ENCODE measurements around the gene ICAM5. TPM values are rescaled to one million over a fixed set of nuclear protein-coding genes. Genes with fewer than 3 reads are reported as not detected.

The ICAM5 gene
- total and polyA plus RNA-seq, 9 of the 15 experiments (the other 6 are each of a cell fraction or from before 2014, with no cell fraction given): 0.10 to 114 (median 13.7) TPM

GRCh38 chr19:10277795-10278589 lies 11.8 kb upstream of the ICAM5 start:
- FAIRE-seq: no peak

More at GRCh38 chr19:10277795-10278589, 11.8 kb upstream of the ICAM5 start:
- H3K9ac ChIP-seq (ENCODE audit: insufficient read depth in 1 of 2, low read depth in 2 of 2, low read length in 2 of 2): no peak overlapping the region
- no peak overlapping the region for H3K4me3 ChIP-seq
- peaks cover 77% of the 10 kb centered on the region; the same call in 2 of the 3 replicates for H3K36me3 ChIP-seq (ENCODE audit: control insufficient read depth, insufficient read depth, low read length)
- intact Hi-C loops (cut with micrococcal nuclease): no loop called here
- H2AFZ ChIP-seq (ENCODE audit: low read depth, low read length): no peak overlapping the region
- ATAC-seq (no peak), DNase-seq (ENCODE audit: extremely low read depth in 1 of 4, low spot score in 3 of 4) (no peak)
- no peaks in the 10 kb centered on the region for H3K9me3 ChIP-seq (replicated peaks; ENCODE audit: control insufficient read depth, insufficient read depth, low read depth, low read length)
- H3K4me1 ChIP-seq (replicated peaks in 1 of 2; ENCODE audit: control insufficient read depth in 2 of 2, insufficient read depth in 2 of 2, low read length in 2 of 2): peaks cover 1 to 2% of the 10 kb centered on the region in 2 experiments; a peak in 3 of 5 replicates
- no peaks in the 10 kb centered on the region for H4K20me1 ChIP-seq (replicated peaks; ENCODE audit: control insufficient read depth, insufficient read depth, low read length)
- CTCF ChIA-PET (ENCODE audit: low intra/inter-chr PET ratio): no interaction called here
- 91% methylated on average over 9 of the region's 9 CpGs for WGBS (ENCODE audit: insufficient coverage, low coverage, missing lambda C conversion rate)
- TF ChIP-seq ZBTB33 (CRISPR knock-in tag; IDR thresholded peaks at IDR 0.05) (no peak), UBTF (IDR thresholded peaks at IDR 0.05; ENCODE audit: borderline replicate concordance in 1 of 2, low read depth in 2 of 2, low read length in 2 of 2) (no peak), ATF1 (CRISPR knock-in tag; IDR thresholded peaks at IDR 0.05) (no peak), ATF1 (tag; IDR thresholded peaks at IDR 0.05) (no peak), ZNF121 (CRISPR knock-in tag; conservative IDR thresholded peaks at IDR 0.05) (peak; percentile 86), C11orf30 (IDR thresholded peaks at IDR 0.05; ENCODE audit: low read depth) (no peak), ZFP91 (CRISPR knock-in tag; IDR thresholded peaks at IDR 0.05) (no peak), OTX1 (CRISPR knock-in tag; IDR thresholded peaks at IDR 0.05) (no peak), CSDE1 (IDR thresholded peaks at IDR 0.05) (no peak)
- H3K27me3 ChIP-seq (ENCODE audit: control insufficient read depth in 2 of 2, insufficient read depth in 2 of 2, low read length in 2 of 2): no peaks in the 10 kb centered on the region
- no peak overlapping the region for H3K27ac ChIP-seq (ENCODE audit: extremely low read depth, low read depth, low read length)
- no peak overlapping the region for H3K4me2 ChIP-seq (ENCODE audit: insufficient read depth, low read length)
- peaks cover under 1% of the 10 kb centered on the region for H3K79me2 ChIP-seq (ENCODE audit: control insufficient read depth, insufficient read depth, low read length)
- POLR2A ChIA-PET: interaction anchor here (0.6 to 1.0 kb wide), 4 partner anchors 12 to 251 kb away, joined by 3 to 5 read pairs (median 3); partner anchors contain the start of gene ICAM5
- in situ Hi-C loops (cut with MboI): no loop called here
- BruUV-seq (replicated peaks): no TSS peak
- no peaks in the 10 kb centered on the region for H3K9me1 ChIP-seq (ENCODE audit: control insufficient read depth, insufficient read depth, low read length)

Data from K562 (cell line).